Fibroblast of pulmonary artery (primary cell): Measurements from ENCODE around the gene THBS3.

Source experiments
- DNase-seq: peaks from one replicate; pipeline ENCODE4 v3.0.0-alpha.2; 2010; ENCODE audit warnings: low read depth
- H3K4me3 ChIP-seq: replicated peaks from 2 replicates; pipeline ENCODE4 v1.5.1; 2011; ENCODE audit warnings: low read depth, mild to moderate bottlenecking, control low read depth, low read length, moderate library complexity
- CTCF ChIP-seq: IDR thresholded peaks from 2 replicates; pipeline ENCODE4 v1.5.1; 2011; ENCODE audit warnings: mild to moderate bottlenecking, control low read depth, low read length, inconsistent platforms; ENCODE audit errors: missing control alignments

THBS3 gene

GRCh38 chr1:155207806-155208540, at the start of gene THBS3:
THBS3 (minus strand) TSS chr1:155207897; CDS start chr1:155207876, 21 bp downstream.
- peak within 1 kb of the TSS; percentile 98 for H3K4me3 ChIP-seq
- DNase-seq: peak; percentile 46
- TF ChIP-seq CTCF: no peak

GRCh38 chr1:155256058-155256852, 48.6 kb upstream of the THBS3 start:
- no peak for DNase-seq
- no peak overlapping the region for H3K4me3 ChIP-seq
- TF ChIP-seq CTCF: no peak

GRCh38 chr1:155255243-155256007, 47.7 kb upstream of the THBS3 start, which contains the start of gene ENTREP3:
ENTREP3 (minus strand) TSS chr1:155255483; CDS start chr1:155254877, 606 bp downstream.
- no peak for TF ChIP-seq CTCF
- DNase-seq: peak; percentile 80
- peak within 1 kb of the TSS; percentile 78 for H3K4me3 ChIP-seq

- TF ChIP-seq CTCF: no peak
- no peak for DNase-seq
- peak overlapping the region; percentile 78 for H3K4me3 ChIP-seq
Measured at GRCh38 chr1:155254714-155255242, 47.1 kb upstream of the THBS3 start.

GRCh38 chr1:155254228-155254713, 46.6 kb upstream of the THBS3 start:
- peak overlapping the region; percentile 78 for H3K4me3 ChIP-seq
- no peak for DNase-seq
- TF ChIP-seq CTCF: no peak

GRCh38 chr1:155253797-155254196, 46.1 kb upstream of the THBS3 start:
- no peak for TF ChIP-seq CTCF
- H3K4me3 ChIP-seq: peak overlapping the region; percentile 78
- DNase-seq: no peak
